C4-2B (cell line): Measurements from ENCODE around the gene SHD.

Experiments used
- CTCF ChIP-seq: fragments of 450-650 bp; conservative IDR thresholded peaks from 2 replicates; pipeline ENCODE4 v1.5.1; 2017; ENCODE audit warnings: mild to moderate bottlenecking
- ZFX ChIP-seq: fragments of 450-650 bp; IDR thresholded peaks from 2 replicates; pipeline ENCODE4 v1.6.1; 2017

- TF ChIP-seq CTCF: no peak
- no peak for TF ChIP-seq ZFX
Measured at GRCh38 chr19:4278010-4278409, 1.1 kb upstream of the SHD start.
